Omental fat pad (tissue), 4 donors: Measurements from ENCODE around the gene ACAP2. TPM values are rescaled to one million over a fixed set of nuclear protein-coding genes. Genes with fewer than 3 reads are reported as not detected.

Experiments used
- ATAC-seq: fragments of 150-250 bp; one replicate; pipeline ENCODE4 v1.9.1; 2016; ENCODE audit warnings: mild to moderate bottlenecking, moderate library complexity; ENCODE audit not compliant: low FRiP score
- DNase-seq: peaks from one replicate; pipeline ENCODE4 v3.0.0-alpha.2; 2019; ENCODE audit warnings: low spot score
- CTCF ChIP-seq, 3 donors: fragments of 450-650 bp; IDR thresholded peaks; one replicate each; pipeline ENCODE4 v1.5.1; 2016 to 2017; ENCODE audit warnings: antibody characterized with exemption in 3 of 3, mild to moderate bottlenecking in 3 of 3, moderate library complexity in 2 of 3
- total RNA-seq, 4 donors: library from RNA; depleted of rRNA; stranded (reverse); fragments of >200 nt; gene quantifications; one replicate each; pipeline ENCODE4 v1.1.0, GENCODE V29; 2016

Gene ACAP2
- total RNA-seq, 4 donors from 2014 or later: 41.6 to 76.1 (median 44.5) TPM

DNA sequence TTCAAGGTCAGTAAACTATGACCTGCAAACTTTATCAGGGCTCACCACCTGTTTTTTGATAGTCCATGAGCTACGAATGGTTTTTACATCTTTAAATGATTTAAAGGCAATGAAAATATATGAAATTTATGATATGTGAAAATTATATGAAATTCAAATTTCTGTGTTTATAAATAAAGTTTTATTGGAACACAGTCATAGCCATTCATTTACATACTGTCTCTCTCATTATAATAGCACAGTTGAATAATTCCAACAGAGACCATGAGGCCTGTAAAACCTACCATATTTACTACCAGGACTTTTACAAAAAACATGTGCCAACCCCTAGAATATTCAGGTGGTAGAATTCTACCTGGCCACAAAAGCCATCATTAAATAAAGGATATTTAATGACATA, 107.9 kb downstream of the ACAP2 start:
- no peak for TF ChIP-seq CTCF (IDR thresholded peaks at IDR 0.05)
- no peak for ATAC-seq
- DNase-seq: no peak

DNA sequence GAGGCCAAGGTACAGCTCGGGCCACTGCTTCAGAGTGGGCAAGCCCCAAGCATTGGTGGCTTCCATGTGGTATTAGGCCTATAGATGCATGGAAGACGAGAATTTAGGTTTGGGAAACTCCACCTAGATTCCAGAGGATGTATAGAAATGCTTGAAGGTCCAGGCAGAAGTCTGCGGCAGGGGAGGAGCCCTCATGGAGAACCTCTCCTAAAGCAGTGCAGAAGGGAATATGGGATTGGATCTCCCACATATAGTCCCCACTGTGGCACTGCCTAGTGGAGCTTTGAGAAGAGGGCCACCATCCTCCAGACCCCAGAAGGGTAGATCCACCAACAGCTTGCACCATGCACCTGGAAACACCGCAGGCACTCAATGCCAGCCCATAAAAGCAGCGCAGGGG, 123.8 kb downstream of the ACAP2 start:
- ATAC-seq: no peak
- DNase-seq: no peak
- no peak for TF ChIP-seq CTCF (IDR thresholded peaks at IDR 0.05)

- ATAC-seq (no peak), DNase-seq (no peak)
- TF ChIP-seq CTCF (IDR thresholded peaks at IDR 0.05): no peak
These were observed 130.1 kb downstream of the ACAP2 start for GRCh38 chr3:195312714-195313113.

GRCh38 chr3:195307711-195308110, 135.1 kb downstream of the ACAP2 start:
- ATAC-seq (no peak), DNase-seq (no peak)
- no peak for TF ChIP-seq CTCF (IDR thresholded peaks at IDR 0.05)

GRCh38 chr3:195306369-195306768, 136.5 kb downstream of the ACAP2 start:
- TF ChIP-seq CTCF (IDR thresholded peaks at IDR 0.05): no peak
- ATAC-seq (no peak), DNase-seq (no peak)

- ATAC-seq (no peak), DNase-seq (no peak)
- TF ChIP-seq CTCF (IDR thresholded peaks at IDR 0.05): no peak
These were observed 140.4 kb downstream of the ACAP2 start for GRCh38 chr3:195302431-195302830.

- no peak for ATAC-seq
- no peak for DNase-seq
- TF ChIP-seq CTCF (IDR thresholded peaks at IDR 0.05): no peak
These were observed 145.4 kb downstream of the ACAP2 start for GRCh38 chr3:195297446-195297845.
